Choroid plexus epithelial cell (primary cell): ENCODE data around the gene MEIOSIN.

Experiments
- DNase-seq: peaks from one replicate; pipeline ENCODE4 v3.0.0-alpha.2; 2010; ENCODE audit warnings: low read depth
- H3K4me3 ChIP-seq: 2 replicates; pipeline ENCODE4 v1.5.1; 2011; ENCODE audit warnings: low read depth, mild to moderate bottlenecking, control low read depth, low read length, moderate library complexity
- CTCF ChIP-seq: conservative IDR thresholded peaks from 2 replicates; pipeline ENCODE4 v1.5.1; 2011; ENCODE audit warnings: low read depth, mild to moderate bottlenecking, control low read depth, inconsistent platforms, low read length, moderate library complexity

MEIOSIN gene

GRCh38 chr19:45701676-45702075 is 31.6 kb upstream of the MEIOSIN start:
- no peak for TF ChIP-seq CTCF
- DNase-seq: no peak
- H3K4me3 ChIP-seq: no peak overlapping the region

- TF ChIP-seq CTCF: no peak
- no peak for DNase-seq
- no peak overlapping the region for H3K4me3 ChIP-seq
Observed at GRCh38 chr19:45705115-45705514, 28.1 kb upstream of the MEIOSIN start.

- no peak for TF ChIP-seq CTCF
- no peak for DNase-seq
- no peak overlapping the region for H3K4me3 ChIP-seq
Observed at GRCh38 chr19:45705710-45706415, 27.4 kb upstream of the MEIOSIN start.

GRCh38 chr19:45710356-45711130 is 22.7 kb upstream of the MEIOSIN start:
- DNase-seq: no peak
- no peak overlapping the region for H3K4me3 ChIP-seq
- no peak for TF ChIP-seq CTCF

- TF ChIP-seq CTCF: no peak
- DNase-seq: no peak
- no peak overlapping the region for H3K4me3 ChIP-seq
Observed at GRCh38 chr19:45711851-45712698, 21.2 kb upstream of the MEIOSIN start.

GRCh38 chr19:45712699-45713067 is 20.6 kb upstream of the MEIOSIN start:
- H3K4me3 ChIP-seq: no peak overlapping the region
- DNase-seq: no peak
- TF ChIP-seq CTCF: no peak
